HG02938 (cell line): Measurements from ENCODE around the gene OR2F2.

Source experiments
- ATAC-seq: cut with Tn5 transposase; IDR thresholded peaks from one replicate; pipeline ENCODE4 v1.9.1; 2021; ENCODE audit warnings: mild to moderate bottlenecking, moderate library complexity; ENCODE audit not compliant: unreplicated experiment

Gene OR2F2

DNA sequence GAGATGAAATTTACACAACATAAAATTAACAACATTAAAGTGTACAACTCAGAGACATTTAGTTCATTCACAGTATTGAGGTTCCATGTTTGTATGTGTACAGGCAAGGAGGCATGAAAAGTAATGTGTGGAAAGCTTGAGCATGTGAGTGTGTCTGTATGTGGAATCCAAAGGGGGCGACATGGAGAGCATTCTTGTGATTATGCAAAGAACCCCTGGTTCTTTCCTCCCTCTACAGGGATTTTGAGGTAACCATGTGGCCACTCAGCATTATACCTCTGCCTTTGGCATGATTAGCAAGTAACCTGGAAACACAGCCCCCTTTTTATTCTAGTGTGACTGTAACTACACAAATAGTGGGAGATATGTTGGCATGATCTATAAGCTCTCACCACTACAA lies 40.6 kb downstream of the OR2F2 start:
- ATAC-seq, result no peak

DNA sequence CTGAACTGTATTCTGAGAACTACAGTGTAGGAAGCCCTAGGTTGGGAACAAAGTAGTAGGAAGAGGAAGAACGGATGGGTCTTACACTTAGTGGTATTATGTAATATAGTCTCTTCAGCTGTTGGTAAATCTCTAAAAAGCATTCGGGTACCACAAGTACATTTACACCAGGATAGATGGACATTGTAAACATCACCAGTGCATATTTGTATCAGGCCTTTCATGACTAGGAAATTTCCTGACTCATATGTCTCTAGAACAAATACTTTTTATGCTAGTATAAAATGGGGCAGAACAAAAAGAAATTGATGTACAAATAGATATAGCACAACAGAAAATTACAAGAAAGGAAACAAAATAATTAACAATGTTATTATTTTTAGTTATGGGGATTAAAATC lies 43.6 kb downstream of the OR2F2 start:
- ATAC-seq, result no peak

DNA sequence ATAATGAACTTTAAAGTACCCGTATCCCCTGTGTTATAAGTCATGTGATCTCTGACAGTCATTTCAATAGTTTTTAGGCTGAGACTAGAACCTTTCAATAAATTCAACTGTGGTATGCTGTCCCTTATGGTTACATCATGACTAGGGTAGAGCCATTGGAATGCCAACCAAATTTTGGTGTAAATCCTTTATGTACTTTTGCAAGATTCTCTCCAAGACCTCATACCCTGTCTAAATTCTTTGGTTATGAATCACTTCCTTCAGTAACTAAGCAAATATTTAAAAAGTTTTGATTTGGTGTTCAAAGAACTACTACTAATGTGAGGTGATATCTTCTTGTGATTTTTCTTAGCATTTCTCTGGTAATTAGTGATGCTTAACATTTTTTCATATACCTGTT lies 44.3 kb downstream of the OR2F2 start:
- ATAC-seq, result no peak

DNA sequence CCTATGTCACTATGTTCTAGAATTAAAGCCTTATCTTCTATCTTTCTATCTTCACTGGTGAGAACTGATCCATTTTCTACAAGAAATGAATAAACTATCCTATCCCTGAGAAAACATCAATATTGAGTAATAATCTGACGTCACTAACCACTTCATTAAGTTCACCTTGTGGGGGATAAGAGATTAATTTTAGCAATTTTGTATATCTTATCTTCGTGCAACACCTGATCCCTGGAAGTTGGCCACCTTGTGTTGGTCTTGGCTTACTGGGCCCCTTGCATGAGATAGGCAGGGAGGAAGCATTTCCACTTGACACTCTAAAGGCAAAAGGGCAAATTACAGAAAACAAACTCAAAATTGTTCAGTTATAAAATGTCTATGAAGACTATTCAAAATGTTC lies 45.0 kb downstream of the OR2F2 start:
- ATAC-seq, result no peak

DNA sequence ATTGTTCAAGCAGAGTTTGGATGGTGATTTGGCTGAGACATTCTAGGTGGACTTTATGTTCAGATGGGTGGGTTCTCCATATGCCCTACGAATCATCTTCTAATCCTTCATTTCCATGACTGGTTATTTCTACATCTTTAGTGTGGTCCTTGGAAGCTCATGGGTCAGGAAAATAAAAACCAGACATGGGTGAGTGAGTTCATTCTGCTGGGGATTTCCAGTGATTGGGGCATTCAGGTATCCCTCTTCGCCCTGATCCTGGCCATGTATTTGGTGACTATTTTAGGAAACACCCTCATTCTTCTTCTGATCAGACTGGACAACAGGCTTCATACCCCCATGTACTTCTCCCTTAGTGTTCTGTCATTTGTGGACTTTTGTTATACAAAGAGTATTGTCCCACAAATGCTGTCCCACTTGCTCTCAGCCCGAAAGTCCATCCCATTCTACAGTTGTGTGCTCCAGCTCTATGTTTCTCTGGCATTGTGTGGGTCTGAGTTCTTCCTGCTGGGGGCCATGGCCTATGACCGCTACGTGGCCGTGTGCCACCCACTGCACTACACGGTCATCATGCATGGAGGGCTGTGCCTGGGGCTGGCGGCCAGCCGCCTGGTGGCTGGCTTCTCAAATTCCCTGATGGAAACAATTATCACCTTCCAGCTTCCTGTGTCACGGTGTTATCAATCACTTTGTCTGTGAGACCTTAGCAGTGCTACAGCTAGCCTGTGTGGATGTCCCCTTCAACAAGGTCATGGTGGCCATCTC lies 45.9 kb downstream of the OR2F2 start:
- no peak for ATAC-seq

DNA sequence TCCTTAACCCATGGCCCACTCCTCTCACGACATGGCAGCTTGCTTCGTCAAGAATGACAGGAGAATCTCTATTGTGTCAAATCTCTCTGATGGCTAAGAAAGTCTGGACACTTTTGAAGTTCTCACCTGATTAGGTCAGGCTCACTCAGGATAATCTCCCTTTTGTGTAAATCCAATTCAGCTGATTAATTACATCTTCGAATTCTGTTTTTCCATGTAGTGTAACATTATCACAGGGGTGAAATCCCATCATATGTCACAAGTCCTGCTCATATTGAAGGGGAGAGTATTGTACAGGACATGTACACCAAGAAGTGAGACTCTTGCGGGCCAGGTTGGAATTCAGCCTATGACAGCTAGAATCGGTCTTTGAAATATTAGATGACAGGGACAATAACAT lies 48.9 kb downstream of the OR2F2 start:
- no peak for ATAC-seq
